Measurements from ENCODE around the gene TMEM183A.

The TMEM183A gene

DNA sequence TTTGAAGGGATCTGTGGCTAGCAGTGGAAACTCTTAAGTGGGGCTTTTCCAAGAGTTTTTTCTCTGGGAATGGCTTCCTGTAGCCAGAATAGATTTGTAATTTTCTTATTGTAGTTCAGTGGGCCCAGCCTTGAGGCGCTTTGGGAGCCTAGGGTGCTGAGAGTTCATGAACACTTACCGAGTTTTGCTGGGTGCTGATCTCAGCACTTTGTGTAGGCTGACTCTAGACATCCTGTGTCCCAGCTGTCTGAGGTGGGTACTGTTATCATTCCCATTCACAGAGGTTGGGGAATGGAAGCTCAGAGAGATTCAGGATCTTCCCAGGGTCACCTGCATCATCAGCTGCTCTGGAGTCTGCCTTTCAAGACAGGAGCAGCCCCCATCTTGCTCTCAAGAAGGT lies 26.1 kb downstream of the TMEM183A start:
- no peaks in the 10 kb centered on the region for H3K27me3 ChIP-seq
- peaks cover 9% of the 10 kb centered on the region for H3K4me1 ChIP-seq
- DNase-seq, result no peak
- H3K9me3 ChIP-seq, result no peaks in the 10 kb centered on the region
- no peak overlapping the region for H3K4me3 ChIP-seq (ENCODE audit: low read depth, low read length)
- no peaks in the 10 kb centered on the region for H3K36me3 ChIP-seq
- TF ChIP-seq, protein P1, sequence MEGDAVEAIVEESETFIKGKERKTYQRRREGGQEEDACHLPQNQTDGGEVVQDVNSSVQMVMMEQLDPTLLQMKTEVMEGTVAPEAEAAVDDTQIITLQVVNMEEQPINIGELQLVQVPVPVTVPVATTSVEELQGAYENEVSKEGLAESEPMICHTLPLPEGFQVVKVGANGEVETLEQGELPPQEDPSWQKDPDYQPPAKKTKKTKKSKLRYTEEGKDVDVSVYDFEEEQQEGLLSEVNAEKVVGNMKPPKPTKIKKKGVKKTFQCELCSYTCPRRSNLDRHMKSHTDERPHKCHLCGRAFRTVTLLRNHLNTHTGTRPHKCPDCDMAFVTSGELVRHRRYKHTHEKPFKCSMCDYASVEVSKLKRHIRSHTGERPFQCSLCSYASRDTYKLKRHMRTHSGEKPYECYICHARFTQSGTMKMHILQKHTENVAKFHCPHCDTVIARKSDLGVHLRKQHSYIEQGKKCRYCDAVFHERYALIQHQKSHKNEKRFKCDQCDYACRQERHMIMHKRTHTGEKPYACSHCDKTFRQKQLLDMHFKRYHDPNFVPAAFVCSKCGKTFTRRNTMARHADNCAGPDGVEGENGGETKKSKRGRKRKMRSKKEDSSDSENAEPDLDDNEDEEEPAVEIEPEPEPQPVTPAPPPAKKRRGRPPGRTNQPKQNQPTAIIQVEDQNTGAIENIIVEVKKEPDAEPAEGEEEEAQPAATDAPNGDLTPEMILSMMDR (IDR thresholded peaks at IDR 0.05; ENCODE audit: low read depth, low read length), result no peak

GRCh38 chr1:203033917-203034316 lies 26.7 kb downstream of the TMEM183A start:
- Histone ChIP-seq H3K4me1 (peaks cover 3% of the 10 kb centered on the region), H3K36me3 (no peaks in the 10 kb centered on the region), H3K9me3 (no peaks in the 10 kb centered on the region), H3K4me3 (ENCODE audit: low read depth, low read length) (no peak overlapping the region), H3K27me3 (no peaks in the 10 kb centered on the region)
- TF ChIP-seq, protein P1 (IDR thresholded peaks at IDR 0.05; ENCODE audit: low read depth, low read length), result no peak
- no peak for DNase-seq

- Histone ChIP-seq H3K9me3 (no peaks in the 10 kb centered on the region), H3K4me3 (ENCODE audit: low read depth, low read length) (no peak overlapping the region)
- TF ChIP-seq, protein P1 (IDR thresholded peaks at IDR 0.05; ENCODE audit: low read depth, low read length), result no peak
Observed at GRCh38 chr1:203034422-203035110, 27.4 kb downstream of the TMEM183A start.

DNA sequence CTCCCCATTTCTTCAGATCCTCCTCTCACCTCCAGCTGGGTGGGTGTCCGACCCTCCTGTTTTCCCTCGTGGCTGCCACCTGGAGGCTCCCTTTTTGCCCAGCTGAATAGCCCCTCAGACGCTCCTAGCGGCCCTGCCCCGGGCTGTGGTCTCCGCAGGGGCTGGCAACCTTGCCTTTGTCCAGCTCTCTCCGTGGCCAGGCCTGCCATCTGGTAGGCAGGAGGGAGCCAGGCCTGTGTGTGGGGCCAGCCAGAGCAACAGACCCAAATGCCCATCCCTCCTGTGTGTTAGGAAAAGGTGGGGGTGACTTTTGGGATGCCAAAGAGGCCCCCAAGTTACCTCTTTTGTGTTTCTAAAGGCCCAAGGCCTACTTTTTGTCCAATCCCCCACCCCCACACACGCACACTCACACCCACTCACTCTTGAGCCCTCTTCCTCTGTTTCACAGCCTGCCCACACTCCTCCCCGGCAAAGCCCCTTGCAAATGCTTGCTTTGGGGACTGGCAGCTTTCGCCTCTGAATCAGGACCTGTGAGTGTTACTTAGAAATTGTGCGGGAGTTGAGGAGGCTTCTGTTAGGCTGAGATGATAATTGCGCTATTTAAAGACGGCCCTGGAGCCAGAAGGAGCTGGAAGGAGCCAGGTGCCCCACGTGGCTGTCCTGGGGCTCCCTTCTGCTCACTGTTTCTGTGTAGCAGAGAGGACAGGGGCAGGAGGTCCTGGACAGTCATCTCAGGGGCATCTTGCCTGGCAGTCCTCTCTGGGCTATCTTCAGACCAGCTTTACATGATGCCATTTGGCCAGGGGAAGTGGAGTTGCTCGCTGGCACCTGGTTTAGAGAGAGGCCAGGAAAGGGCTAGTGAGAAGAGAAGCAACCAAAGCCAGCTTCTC lies 28.2 kb downstream of the TMEM183A start:
- no peaks in the 10 kb centered on the region for H3K36me3 ChIP-seq
- DNase-seq, result no peak
- TF ChIP-seq, protein P1 (IDR thresholded peaks at IDR 0.05; ENCODE audit: low read depth, low read length), result no peak
- no peaks in the 10 kb centered on the region for H3K27me3 ChIP-seq
- peaks cover 10% of the 10 kb centered on the region for H3K4me1 ChIP-seq
- H3K4me3 ChIP-seq (ENCODE audit: low read depth, low read length), result no peak overlapping the region
- H3K9me3 ChIP-seq, result no peaks in the 10 kb centered on the region

More at GRCh38 chr1:203034422-203035110, 27.4 kb downstream of the TMEM183A start:
- DNase-seq, result no peak
- no peaks in the 10 kb centered on the region for H3K36me3 ChIP-seq
- H3K4me1 ChIP-seq, result peaks cover 4% of the 10 kb centered on the region
- H3K27me3 ChIP-seq, result no peaks in the 10 kb centered on the region

DNA sequence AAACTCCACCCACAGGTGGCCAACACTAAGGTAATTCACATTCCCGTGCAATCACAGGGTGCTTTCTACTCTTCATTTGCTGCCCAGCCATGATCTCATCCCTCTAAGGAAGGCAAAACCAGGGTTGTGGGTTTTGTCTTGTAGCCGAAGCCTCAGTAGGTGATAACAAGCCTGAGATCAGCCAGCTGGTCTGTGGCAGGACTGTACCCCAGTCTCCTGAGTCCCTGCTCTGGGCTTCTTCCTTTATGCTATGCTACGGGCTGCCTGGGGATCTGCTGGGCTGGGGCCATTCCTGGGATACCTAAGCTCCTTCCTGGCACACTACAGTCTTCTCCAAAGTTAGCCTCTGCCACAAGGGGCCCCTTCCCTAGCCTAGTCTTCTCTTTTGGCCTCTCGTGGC lies 29.0 kb downstream of the TMEM183A start:
- no peaks in the 10 kb centered on the region for H3K27me3 ChIP-seq
- no peaks in the 10 kb centered on the region for H3K36me3 ChIP-seq
- H3K9me3 ChIP-seq, result no peaks in the 10 kb centered on the region
- no peak overlapping the region for H3K4me3 ChIP-seq (ENCODE audit: low read depth, low read length)
- TF ChIP-seq, protein P1 (IDR thresholded peaks at IDR 0.05; ENCODE audit: low read depth, low read length), result no peak
- peaks cover 16% of the 10 kb centered on the region for H3K4me1 ChIP-seq
- no peak for DNase-seq

DNA sequence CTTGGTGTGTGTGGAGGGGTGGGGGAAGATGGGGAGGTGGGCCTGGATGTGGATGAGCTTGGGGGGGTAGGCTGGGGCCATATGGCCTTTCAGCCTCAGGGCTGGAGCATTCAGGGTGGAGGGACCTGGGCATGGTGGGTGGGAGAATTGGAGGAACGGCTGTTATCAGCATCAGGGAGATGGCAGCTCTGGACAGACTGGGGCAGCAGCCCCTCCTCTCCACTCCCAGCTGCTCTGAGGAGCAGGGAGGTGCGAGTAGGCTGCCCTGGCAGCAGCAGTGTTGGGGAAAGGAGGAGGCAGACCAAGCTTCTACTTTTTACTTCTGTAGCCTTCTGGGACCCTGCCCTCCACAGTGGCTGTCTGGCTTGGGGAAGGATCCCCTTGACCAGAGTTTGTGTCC lies 29.4 kb downstream of the TMEM183A start:
- DNase-seq, result peak; percentile 55
- Histone ChIP-seq H3K4me1 (peaks cover 16% of the 10 kb centered on the region), H3K4me3 (ENCODE audit: low read depth, low read length) (no peak overlapping the region)

More for the DNA sequence above, 29.4 kb downstream of the TMEM183A start:
- TF ChIP-seq, protein P1 (IDR thresholded peaks at IDR 0.05; ENCODE audit: low read depth, low read length), result no peak
- no peaks in the 10 kb centered on the region for H3K36me3 ChIP-seq
- H3K9me3 ChIP-seq, result no peaks in the 10 kb centered on the region
- no peaks in the 10 kb centered on the region for H3K27me3 ChIP-seq
